ENCODE measurements around the gene WDR5.

DNA sequence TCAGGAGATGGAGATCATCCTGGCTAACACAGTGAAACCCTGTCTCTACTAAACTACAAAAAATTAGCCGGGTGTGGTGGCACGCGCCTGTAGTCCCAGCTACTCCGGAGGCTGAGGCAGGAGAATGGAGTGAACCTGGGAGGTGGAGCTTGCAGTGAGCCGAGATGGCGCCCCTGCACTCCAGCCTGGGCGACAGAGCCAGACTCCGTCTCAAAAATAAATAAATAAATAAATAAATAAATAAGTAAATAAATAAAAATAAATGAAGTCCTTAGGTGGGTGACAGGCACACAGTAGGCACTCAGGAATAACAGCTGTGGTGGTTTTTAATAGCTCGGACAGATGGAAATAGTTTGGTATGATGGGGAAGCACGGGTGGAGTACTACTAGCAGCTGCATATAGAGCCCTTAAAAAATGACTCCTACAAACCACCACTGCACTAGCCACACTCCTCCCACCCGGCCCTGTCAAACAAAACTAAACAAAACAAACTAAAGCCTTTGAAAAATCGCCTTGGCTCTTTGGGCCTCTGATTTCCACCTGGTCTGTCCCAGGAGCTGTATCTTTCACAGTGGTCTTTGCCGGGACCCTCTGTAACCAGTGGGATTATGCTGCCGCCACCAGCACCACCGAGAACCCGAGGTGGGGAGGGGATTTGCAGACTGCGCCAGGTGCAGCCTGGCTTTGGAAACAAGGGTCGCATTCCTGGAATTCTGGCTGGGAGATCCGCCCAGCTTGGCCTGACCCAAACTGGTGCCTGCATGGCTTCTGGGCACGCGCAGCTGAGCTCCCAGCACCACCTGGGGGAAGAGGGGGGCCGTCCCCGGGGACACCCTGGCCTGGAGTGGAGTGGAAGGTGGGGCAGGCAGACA is 5.1 kb upstream of the WDR5 start:
- peak in 1 of 4 donors; percentile 35 for TF ChIP-seq EP300 (IDR thresholded peaks at IDR 0.05)
- TF ChIP-seq POLR2AphosphoS5 (IDR thresholded peaks at IDR 0.05), result peak in 1 of 2 donors; percentile 18
